H9 (cell line): ENCODE results near the gene MCRIP1. TPM values are rescaled to one million over a fixed set of nuclear protein-coding genes. Genes with fewer than 3 reads are reported as not detected.
A peak's percentile ranks its signal among the peaks of the same experiment; 100 is the strongest.

ENCODE experiments used
- DNase-seq: peaks from one replicate; pipeline ENCODE4 v3.0.0-alpha.2; 2017
- H2AFZ ChIP-seq: one replicate; pipeline ENCODE4 v1.6.1; 2013; ENCODE audit warnings: mild to moderate bottlenecking, low read length, control low read depth, moderate library complexity
- H2AK5ac ChIP-seq: 2 replicates; pipeline ENCODE4 v1.6.1; 2013; ENCODE audit warnings: low read length, control low read depth, mixed read lengths; ENCODE audit not compliant: insufficient read length
- H2BK120ac ChIP-seq: one replicate; pipeline ENCODE4 v1.6.1; 2013; ENCODE audit warnings: low read depth, mild to moderate bottlenecking, low read length, control low read depth, inconsistent platforms; ENCODE audit not compliant: poor library complexity, severe bottlenecking
- H2BK12ac ChIP-seq: 2 replicates; pipeline ENCODE4 v1.6.1; 2013; ENCODE audit warnings: low read length, control low read depth, mixed read lengths, low read depth; ENCODE audit not compliant: insufficient read length
- H2BK15ac ChIP-seq: 2 replicates; pipeline ENCODE4 v1.6.1; 2013; ENCODE audit warnings: low read depth, low read length, control low read depth
- H2BK20ac ChIP-seq: one replicate; pipeline ENCODE4 v1.6.1; 2013; ENCODE audit warnings: low read depth, mild to moderate bottlenecking, low read length, control low read depth, inconsistent platforms; ENCODE audit not compliant: poor library complexity, severe bottlenecking
- H2BK5ac ChIP-seq: 2 replicates; pipeline ENCODE4 v1.6.1; 2013; ENCODE audit warnings: low read length, control low read depth, mixed read lengths; ENCODE audit not compliant: insufficient read length
- H3K14ac ChIP-seq: 2 replicates; pipeline ENCODE4 v1.6.1; 2013; ENCODE audit warnings: low read length, control low read depth; ENCODE audit not compliant: insufficient read depth
- H3K18ac ChIP-seq: 2 replicates; pipeline ENCODE4 v1.6.1; 2013; ENCODE audit warnings: low read depth, mild to moderate bottlenecking, mixed read lengths, low read length, control low read depth; ENCODE audit not compliant: insufficient read length
- H3K23ac ChIP-seq: 2 replicates; pipeline ENCODE4 v1.6.1; 2013; ENCODE audit warnings: low read length, control low read depth, mixed read lengths, low read depth; ENCODE audit not compliant: insufficient read length
- H3K23me2 ChIP-seq: 2 replicates; pipeline ENCODE4 v1.6.1; 2013; ENCODE audit warnings: low read depth, mild to moderate bottlenecking, mixed read lengths, low read length, control low read depth; ENCODE audit not compliant: insufficient read length, poor library complexity, severe bottlenecking
- H3K27ac ChIP-seq: 2 replicates; pipeline ENCODE4 v1.5.1; 2013; ENCODE audit warnings: low read length, control low read depth, mixed read lengths, low read depth; ENCODE audit not compliant: insufficient read length
- H3K27me3 ChIP-seq: 2 replicates; pipeline ENCODE4 v1.6.1; 2013; ENCODE audit warnings: low read length, control low read depth, inconsistent platforms; ENCODE audit not compliant: insufficient read depth
- H3K4ac ChIP-seq: 2 replicates; pipeline ENCODE4 v1.6.1; 2013; ENCODE audit warnings: low read depth, mild to moderate bottlenecking, control low read depth, inconsistent platforms, low read length, moderate library complexity
- H3K4me1 ChIP-seq: 2 replicates; pipeline ENCODE4 v1.6.1; 2013; ENCODE audit warnings: low read length, control low read depth, inconsistent platforms; ENCODE audit not compliant: insufficient read depth
- H3K4me2 ChIP-seq: 2 replicates; pipeline ENCODE4 v1.6.1; 2013; ENCODE audit warnings: low read length, control low read depth, mixed read lengths; ENCODE audit not compliant: insufficient read length, insufficient read depth
- H3K56ac ChIP-seq: 2 replicates; pipeline ENCODE4 v1.6.1; 2013; ENCODE audit warnings: low read depth, mild to moderate bottlenecking, mixed read lengths, low read length, control low read depth; ENCODE audit not compliant: insufficient read length
- H3K79me1 ChIP-seq: 2 replicates; pipeline ENCODE4 v1.6.1; 2013; ENCODE audit warnings: low read depth, mild to moderate bottlenecking, moderate library complexity, low read length, control low read depth, inconsistent platforms; ENCODE audit not compliant: insufficient read depth, poor library complexity, severe bottlenecking
- H3K79me2 ChIP-seq: 2 replicates; pipeline ENCODE4 v1.6.1; 2013; ENCODE audit warnings: low read length, control low read depth, inconsistent platforms; ENCODE audit not compliant: insufficient read depth
- H3K9ac ChIP-seq: 2 replicates; pipeline ENCODE4 v1.6.1; 2013; ENCODE audit warnings: low read length, control low read depth, mixed read lengths; ENCODE audit not compliant: insufficient read length; ENCODE audit errors: extremely low read depth
- H3K9me3 ChIP-seq: one replicate; pipeline ENCODE4 v1.6.1; 2013; ENCODE audit warnings: low read depth, low read length, inconsistent platforms; ENCODE audit not compliant: control insufficient read depth
- H3T11ph ChIP-seq: one replicate; pipeline ENCODE4 v1.6.1; 2013; ENCODE audit warnings: mild to moderate bottlenecking, low read length, control low read depth, inconsistent platforms
- H4K20me1 ChIP-seq: one replicate; pipeline ENCODE4 v1.6.1; 2013; ENCODE audit not compliant: control insufficient read depth, insufficient read length, insufficient read depth
- H4K5ac ChIP-seq: 2 replicates; pipeline ENCODE4 v1.6.1; 2013; ENCODE audit warnings: low read depth, mild to moderate bottlenecking, mixed read lengths, low read length, control low read depth; ENCODE audit not compliant: insufficient read length
- H4K8ac ChIP-seq: replicated peaks from 2 replicates; pipeline ENCODE4 v1.6.1; 2013; ENCODE audit warnings: low read length, control low read depth, mixed read lengths, low read depth; ENCODE audit not compliant: insufficient read length
- H4K91ac ChIP-seq: 2 replicates; pipeline ENCODE4 v1.6.1; 2013; ENCODE audit warnings: low read depth, mild to moderate bottlenecking, moderate library complexity, mixed read lengths, low read length, control low read depth; ENCODE audit not compliant: insufficient read length
- H3K27ac Mint-ChIP-seq, 3 experiments: 2 replicates in 2 of 3; 3 replicates in 1 of 3; pipeline ENCODE4 v1.8.0; 2020 to 2021; ENCODE audit warnings: mixed read lengths in 3 of 3, mild to moderate bottlenecking in 1 of 3, moderate library complexity in 1 of 3
- H3K27me3 Mint-ChIP-seq: 2 replicates; pipeline ENCODE4 v1.8.0; 2021; ENCODE audit warnings: low read depth, mild to moderate bottlenecking, moderate library complexity, mixed read lengths
- H3K36me3 Mint-ChIP-seq, 3 experiments: 2 replicates in 2 of 3; 3 replicates in 1 of 3; pipeline ENCODE4 v1.8.0; 2020 to 2021; ENCODE audit warnings: low read depth in 3 of 3, mixed read lengths in 3 of 3; ENCODE audit not compliant: insufficient read depth in 1 of 3
- H3K4me1 Mint-ChIP-seq, 2 experiments: 2 replicates each; pipeline ENCODE4 v1.8.0; 2020; ENCODE audit warnings: mixed read lengths in 2 of 2
- H3K4me3 Mint-ChIP-seq, 2 experiments: 2 replicates in 1 of 2; 3 replicates in 1 of 2; pipeline ENCODE4 v1.8.0; 2020 to 2021; ENCODE audit warnings: mild to moderate bottlenecking in 2 of 2, mixed read lengths in 2 of 2, moderate library complexity in 1 of 2
- H3K9me3 Mint-ChIP-seq, 2 experiments: 2 replicates in 1 of 2; 3 replicates in 1 of 2; pipeline ENCODE4 v1.8.0; 2020; ENCODE audit warnings: mild to moderate bottlenecking in 2 of 2, mixed read lengths in 2 of 2, moderate library complexity in 1 of 2
- WGBS: extraction: QIAGEN DNeasy Blood & Tissue Kit; methylation state at CpG from one replicate; pipeline ENCODE4 v1.1.7; 2013; ENCODE audit warnings: missing lambda C conversion rate, low lambda C conversion rate, mixed read lengths; ENCODE audit not compliant: insufficient read length; ENCODE audit errors: extremely low coverage; 5-methylcytosine and 5-hydroxymethylcytosine counted together
- total RNA-seq: library from RNA; stranded (reverse); gene quantifications from 2 replicates; pipeline ENCODE4 v1.2.1, GENCODE V29; 2021
- TF ChIP-seq, protein P1 (sequence below): fragments of 200-600 bp; sonication (generic); conservative IDR thresholded peaks from 3 replicates; pipeline ENCODE4 v1.8.0; 2021; ENCODE audit warnings: antibody characterized with exemption, mild to moderate bottlenecking

The MCRIP1 gene
- total RNA-seq, 1 experiment from 2014 or later: 118 TPM

DNA sequence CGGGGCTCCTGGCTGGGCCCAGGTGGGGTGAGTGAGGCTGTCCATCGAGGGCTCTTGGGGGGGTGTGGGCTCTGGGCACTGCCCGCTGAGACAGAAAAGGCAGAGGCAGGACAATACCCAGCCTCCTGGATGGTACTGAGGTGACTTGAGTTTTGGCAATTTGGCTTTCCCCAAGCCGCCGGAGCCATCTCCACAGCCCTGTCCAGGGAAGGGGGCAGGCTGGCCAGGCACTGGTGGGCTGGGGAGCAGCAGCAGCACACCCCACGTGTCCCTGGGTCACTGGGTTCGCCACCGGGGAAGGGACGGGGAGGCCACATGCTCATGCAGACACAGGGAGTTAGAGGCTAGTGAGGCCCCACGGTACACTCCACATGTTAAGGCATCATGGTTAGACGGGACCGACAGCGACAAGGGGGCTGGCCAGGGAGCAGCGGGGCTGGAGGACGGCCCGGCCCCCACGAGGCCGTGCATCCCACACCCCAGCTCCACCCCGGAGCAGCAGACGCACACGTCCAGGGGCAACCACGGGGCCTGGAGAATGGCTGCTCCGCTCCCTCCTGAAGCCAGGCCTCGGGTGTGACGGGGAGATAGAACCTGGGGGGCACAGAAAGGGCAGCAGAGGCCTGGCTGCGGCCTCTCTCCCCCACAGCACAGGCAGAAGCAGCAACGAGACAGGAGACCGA, 35.0 kb upstream of the MCRIP1 start:
- no peak overlapping the region for H4K91ac ChIP-seq
- no peaks in the 10 kb centered on the region; the same call in 1 of the 2 replicates for H3K27me3 Mint-ChIP-seq
- H3K4me1 Mint-ChIP-seq: peaks cover 17 to 34% of the 10 kb centered on the region in 2 experiments
- H3K56ac ChIP-seq: no peak overlapping the region
- H3K79me1 ChIP-seq: peaks cover under 1% of the 10 kb centered on the region
- H3K27ac Mint-ChIP-seq: peak overlapping the region in 2 of 3 experiments; percentile 67 to 90; a peak in 5 of 7 replicates
- peaks cover 8% of the 10 kb centered on the region for H3K23me2 ChIP-seq
- TF ChIP-seq, protein P1, sequence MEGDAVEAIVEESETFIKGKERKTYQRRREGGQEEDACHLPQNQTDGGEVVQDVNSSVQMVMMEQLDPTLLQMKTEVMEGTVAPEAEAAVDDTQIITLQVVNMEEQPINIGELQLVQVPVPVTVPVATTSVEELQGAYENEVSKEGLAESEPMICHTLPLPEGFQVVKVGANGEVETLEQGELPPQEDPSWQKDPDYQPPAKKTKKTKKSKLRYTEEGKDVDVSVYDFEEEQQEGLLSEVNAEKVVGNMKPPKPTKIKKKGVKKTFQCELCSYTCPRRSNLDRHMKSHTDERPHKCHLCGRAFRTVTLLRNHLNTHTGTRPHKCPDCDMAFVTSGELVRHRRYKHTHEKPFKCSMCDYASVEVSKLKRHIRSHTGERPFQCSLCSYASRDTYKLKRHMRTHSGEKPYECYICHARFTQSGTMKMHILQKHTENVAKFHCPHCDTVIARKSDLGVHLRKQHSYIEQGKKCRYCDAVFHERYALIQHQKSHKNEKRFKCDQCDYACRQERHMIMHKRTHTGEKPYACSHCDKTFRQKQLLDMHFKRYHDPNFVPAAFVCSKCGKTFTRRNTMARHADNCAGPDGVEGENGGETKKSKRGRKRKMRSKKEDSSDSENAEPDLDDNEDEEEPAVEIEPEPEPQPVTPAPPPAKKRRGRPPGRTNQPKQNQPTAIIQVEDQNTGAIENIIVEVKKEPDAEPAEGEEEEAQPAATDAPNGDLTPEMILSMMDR: no peak
- H2BK20ac ChIP-seq: no peak overlapping the region
- no peak overlapping the region for H3K18ac ChIP-seq
- H3K4me3 Mint-ChIP-seq: no peak overlapping the region; a peak in 1 of 5 replicates
- no peak overlapping the region for H4K5ac ChIP-seq
- no peak overlapping the region for H2BK15ac ChIP-seq
- no peaks in the 10 kb centered on the region for H3K4me1 ChIP-seq
- no peaks in the 10 kb centered on the region for H3K27me3 ChIP-seq
- H3K9ac ChIP-seq: no peak overlapping the region
- H2BK12ac ChIP-seq: no peak overlapping the region
- DNase-seq: peak; percentile 55
- no CpG with 5 or more reads among the region's 28 CpGs for WGBS
- no peak overlapping the region for H4K8ac ChIP-seq
- no peaks in the 10 kb centered on the region for H4K20me1 ChIP-seq
- H3K14ac ChIP-seq: no peak overlapping the region
- peaks cover 9 to 27% (median 26%) of the 10 kb centered on the region in 3 experiments; a peak in 6 of 7 replicates for H3K36me3 Mint-ChIP-seq
- H2BK5ac ChIP-seq: no peak overlapping the region
- H3K4ac ChIP-seq: no peak overlapping the region
- no peaks in the 10 kb centered on the region; the same call in 1 of the 2 replicates for H3K79me2 ChIP-seq
- H3K9me3 ChIP-seq: no peaks in the 10 kb centered on the region
- no peak overlapping the region for H3T11ph ChIP-seq
- no peak overlapping the region for H2BK120ac ChIP-seq
- no peak overlapping the region for H3K4me2 ChIP-seq
- H2AK5ac ChIP-seq: no peak overlapping the region
- no peak overlapping the region for H2AFZ ChIP-seq
- H3K9me3 Mint-ChIP-seq: no peaks in the 10 kb centered on the region
- H3K23ac ChIP-seq: no peak overlapping the region
- no peak overlapping the region for H3K27ac ChIP-seq
